Liver (tissue), 3 donors: Measurements from ENCODE around the gene TTC22.

Experiments
- CTCF ChIP-seq: fragments of 150-350 bp; IDR thresholded peaks from 2 replicates; pipeline ENCODE4 v1.5.1; 2017; ENCODE audit warnings: improper control_type of control experiment, low read depth, low read length; ENCODE audit not compliant: missing input control
- JUND ChIP-seq, 2 donors: IDR thresholded peaks; 2 replicates each; pipeline ENCODE4 v1.6.1; 2016; ENCODE audit warnings: antibody characterized with exemption in 2 of 2
- RAD21 ChIP-seq, 2 donors: IDR thresholded peaks; 2 replicates each; pipeline ENCODE4 v1.6.1; 2016; ENCODE audit warnings: antibody characterized with exemption in 2 of 2, mild to moderate bottlenecking in 2 of 2
- YY1 ChIP-seq: IDR thresholded peaks from 2 replicates; pipeline ENCODE4 v1.6.1; 2016; ENCODE audit warnings: antibody characterized with exemption, mild to moderate bottlenecking
- donor health status: healthy.
- donor health status: healthy.

GRCh38 chr1:54764922-54765561 is 36.1 kb downstream of the TTC22 start:
- TF ChIP-seq RAD21 (IDR thresholded peaks at IDR 0.05) (no peak), CTCF (no peak), YY1 (no peak), JUND (IDR thresholded peaks at IDR 0.05) (peak in 1 of 2 donors; percentile 0)
